Erythroblast (primary cell): ENCODE data around the gene SLC26A1.

Experiments
- GATA1 ChIP-seq: IDR thresholded peaks from 2 replicates; pipeline ENCODE4 v1.6.1; 2011; ENCODE audit warnings: low read depth, mild to moderate bottlenecking, control low read depth, low read length, moderate library complexity
- POLR2A ChIP-seq: IDR thresholded peaks from 2 replicates; pipeline ENCODE4 v1.6.1; 2011; ENCODE audit warnings: mild to moderate bottlenecking, low read length

DNA sequence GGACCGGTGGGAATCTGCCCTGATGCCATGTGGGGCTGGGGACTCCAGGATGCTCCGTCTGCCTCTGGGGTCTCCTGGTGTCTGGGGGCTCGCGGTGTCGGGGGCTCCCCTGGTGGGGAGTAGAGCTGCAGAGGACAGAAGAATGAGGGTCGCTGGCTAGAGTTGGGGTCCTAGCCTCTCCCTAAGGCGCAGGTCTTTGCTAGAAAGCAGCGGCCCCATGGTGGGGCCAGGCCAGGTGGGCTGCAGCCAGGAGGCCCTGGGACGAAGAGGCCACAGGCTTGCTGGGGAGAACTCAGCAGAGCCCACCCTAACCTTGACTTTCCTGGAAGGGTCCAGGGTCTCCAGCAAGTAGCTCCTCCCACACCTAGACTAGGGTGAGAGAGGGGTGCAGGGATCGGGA, 39.7 kb upstream of the SLC26A1 start:
- TF ChIP-seq POLR2A (no peak), GATA1 (no peak)
